HepG2 (cell line): ENCODE data around the gene INSRR. TPM values are rescaled to one million over a fixed set of nuclear protein-coding genes. Genes with fewer than 3 reads are reported as not detected.

Experiments used
- ATAC-seq: fragments of 200-7000 bp; cut with Tn5 transposase; 3 replicates; pipeline ENCODE4 v1.9.1; 2020; ENCODE audit warnings: mild to moderate bottlenecking, moderate library complexity
- BruUV-seq: library from RNA; stranded (reverse); fragments of 400-500 nt; replicated peaks from 2 replicates; lab custom pipeline; 2021; lab: Mats Ljungman, UMichigan
- CTCF ChIA-PET: fragments of 300-600 bp; formaldehyde crosslinking; extraction: SDS; loops from one replicate; lab custom pipeline; 2021; ENCODE audit warnings: low total read pairs, inconsistent platforms, low intra/inter-chr PET ratio; lab: Yijun Ruan, JAX
- POLR2A ChIA-PET: fragments of 350-600 bp; sonication (Branson Sonifier 250); formaldehyde crosslinking; loops from one replicate; lab custom pipeline; 2020; ENCODE audit warnings: antibody characterized with exemption, inconsistent platforms; lab: Yijun Ruan, JAX
- DNase-seq: peaks from one replicate; pipeline ENCODE4 v3.0.0-alpha.2; 2015; ENCODE audit warnings: low spot score
- FAIRE-seq: peaks from 3 replicates; lab custom pipeline; 2011; peaks lifted over from hg19 to GRCh38; lab: Jason Lieb, UNC
- H2AFZ ChIP-seq: one replicate; pipeline ENCODE4 v1.6.1; 2011; ENCODE audit warnings: low read length, inconsistent platforms
- H3K27ac ChIP-seq: fragments of 300-600 bp; 3 replicates; pipeline ENCODE4 v1.8.0; 2011; ENCODE audit warnings: mixed run types, mild to moderate bottlenecking, mixed read lengths, low read length, inconsistent platforms; ENCODE audit not compliant: insufficient read depth; ENCODE audit errors: extremely low read length
- H3K27me3 ChIP-seq, 2 experiments: fragments of 200-600 bp in 1 of 2; 2 replicates in 1 of 2; 3 replicates in 1 of 2; pipeline versions ENCODE4 v1.6.0 to v1.8.0; 2011; ENCODE audit warnings: low read length in 2 of 2, mild to moderate bottlenecking in 2 of 2, moderate library complexity in 2 of 2, inconsistent platforms in 1 of 2; ENCODE audit not compliant: insufficient read depth in 2 of 2, control insufficient read depth in 1 of 2
- H3K36me3 ChIP-seq, 2 experiments: fragments of 200-600 bp in 1 of 2; replicated peaks in 1 of 2; 2 replicates in 1 of 2; 3 replicates in 1 of 2; pipeline versions ENCODE4 v1.5.1 to v1.8.0; 2011; ENCODE audit warnings: low read length in 2 of 2, inconsistent platforms in 1 of 2; ENCODE audit not compliant: insufficient read depth in 2 of 2, control insufficient read depth in 1 of 2
- H3K4me1 ChIP-seq: 2 replicates; pipeline ENCODE4 v1.5.1; 2012; ENCODE audit warnings: low read length, inconsistent platforms; ENCODE audit not compliant: insufficient read depth
- H3K4me2 ChIP-seq: 2 replicates; pipeline ENCODE4 v1.6.0; 2011; ENCODE audit warnings: low read depth, low read length, inconsistent platforms
- H3K4me3 ChIP-seq, 3 experiments: fragments of 200-600 bp in 1 of 3; sonication (generic), shearing (Covaris generic) in 1 of 3; replicated peaks in 1 of 3; 2 replicates each; pipeline ENCODE4 v1.5.1; 2011 to 2016; ENCODE audit warnings: low read length in 3 of 3, inconsistent platforms in 2 of 3, low read depth in 2 of 3, mild to moderate bottlenecking in 2 of 3, control low read depth in 1 of 3, mixed read lengths in 1 of 3; ENCODE audit not compliant: insufficient read depth in 1 of 3
- H3K79me2 ChIP-seq: one replicate; pipeline ENCODE4 v1.6.1; 2011; ENCODE audit warnings: low read length, inconsistent platforms; ENCODE audit not compliant: insufficient read depth
- H3K9ac ChIP-seq: 2 replicates; pipeline ENCODE4 v1.6.0; 2011; ENCODE audit warnings: mild to moderate bottlenecking, low read depth, low read length, inconsistent platforms; ENCODE audit not compliant: insufficient read depth
- H3K9me3 ChIP-seq: 2 replicates; pipeline ENCODE4 v1.5.1; 2012; ENCODE audit warnings: mild to moderate bottlenecking, low read length
- H4K20me1 ChIP-seq: 2 replicates; pipeline ENCODE4 v1.6.0; 2011; ENCODE audit warnings: inconsistent platforms, mild to moderate bottlenecking, low read length, moderate library complexity; ENCODE audit not compliant: insufficient read depth
- CREM ChIP-seq, 2 experiments: sonication (generic) in 1 of 2; formaldehyde crosslinking in 1 of 2; IDR thresholded peaks; 2 replicates each; pipeline versions ENCODE4 v1.4.0 to v1.6.1; 2016 to 2020; ENCODE audit warnings: antibody characterized with exemption in 1 of 2, mild to moderate bottlenecking in 1 of 2, missing genetic modification reagents in 1 of 2
- RNF2 ChIP-seq: fragments of 450-650 bp; conservative IDR thresholded peaks from 2 replicates; pipeline ENCODE4 v1.6.1; 2016; ENCODE audit warnings: low read depth
- SAP130 ChIP-seq: IDR thresholded peaks from 2 replicates; pipeline ENCODE4 v1.6.1; 2016; ENCODE audit warnings: low read depth
- SATB2 ChIP-seq: sonication (generic); formaldehyde crosslinking; IDR thresholded peaks from 2 replicates; pipeline ENCODE4 v1.5.0; 2020; ENCODE audit warnings: missing genetic modification reagents
- ZBTB40 ChIP-seq, 2 experiments: fragments of 450-650 bp in 1 of 2; sonication (generic) in 1 of 2; formaldehyde crosslinking in 1 of 2; IDR thresholded peaks; 2 replicates each; pipeline versions ENCODE4 v1.6.1 to v1.8.0; 2016 to 2022; ENCODE audit warnings: antibody characterized with exemption in 1 of 2, mild to moderate bottlenecking in 1 of 2, missing genetic modification reagents in 1 of 2
- WGBS: methylation state at CpG from one replicate; pipeline ENCODE4 v1.1.6; 2017; ENCODE audit warnings: low lambda C conversion rate; 5-methylcytosine and 5-hydroxymethylcytosine counted together
- in situ Hi-C: cut with HindIII; loops from 2 replicates; pipeline ENCODE4 v1.10.0; 2017; ENCODE audit warnings: low pct_unique_long_range_greater_than_20kb; ENCODE audit not compliant: extremely low pct_ligation_motif_present
- intact Hi-C: fragments of 100-400 bp; cut with micrococcal nuclease; formaldehyde crosslinking; loops from one replicate; pipeline ENCODE4 v1.10.0; 2022; ENCODE audit not compliant: unreplicated experiment
- polyA plus RNA-seq, 8 experiments: library from polyadenylated mRNA; depleted of rRNA in 3 of 8; stranded (reverse) in 7 of 8; unstranded in 1 of 8; fragments of >200 nt; fragmentation: Illumina TruSeq in 4 of 8; extraction: Trizol in 4 of 8; gene quantifications; 2 replicates each; pipeline versions ENCODE4 v1.2.1 to v1.2.3, GENCODE V29; 2011 to 2016; ENCODE audit warnings: low read depth in 4 of 8, missing spikeins in 1 of 8, mixed read lengths in 1 of 8; ENCODE audit not compliant: insufficient read depth in 1 of 8
- total RNA-seq, 5 experiments: library from RNA; depleted of rRNA; stranded (reverse); fragments of >200 nt; fragmentation: Illumina TruSeq; extraction: Trizol; gene quantifications; 2 replicates each; pipeline ENCODE4 v1.2.3, GENCODE V29; 2016; ENCODE audit warnings: low read depth in 1 of 5

Gene INSRR
- total and polyA plus RNA-seq, 2 of the 13 experiments (the other 11 are each of a cell fraction or from before 2014, with no cell fraction given): not detected

GRCh38 chr1:156865258-156865657, 6.3 kb upstream of the INSRR start (continued):
- no peak for TF ChIP-seq CREM (IDR thresholded peaks at IDR 0.05)
- TF ChIP-seq CREM (CRISPR knock-in tag; IDR thresholded peaks at IDR 0.05): no peak

GRCh38 chr1:156864796-156865195, 5.9 kb upstream of the INSRR start:
- Histone ChIP-seq H3K4me3 (no peak overlapping the region), H3K9ac (no peak overlapping the region), H3K4me1 (peaks cover 8% of the 10 kb centered on the region)
- no peak for TF ChIP-seq RNF2
- TF ChIP-seq SATB2 (CRISPR knock-in tag): no peak
- TF ChIP-seq SAP130 (CRISPR knock-in tag): no peak
- TF ChIP-seq ZBTB40 (IDR thresholded peaks at IDR 0.05): no peak
- no peak for TF ChIP-seq ZBTB40 (CRISPR knock-in tag; IDR thresholded peaks at IDR 0.05)
- TF ChIP-seq, all 625 proteins: peak for 0
- ChIA-PET CTCF (no interaction called here), POLR2A (no interaction called here)
- H3K9me3 ChIP-seq: no peaks in the 10 kb centered on the region
- DNase-seq: no peak
- BruUV-seq: no TSS peak
- in situ Hi-C loops (loop anchor here (5.0 to 10.0 kb wide), 2 partner anchors 67 to 170 kb away; no protein-coding TSS in a partner anchor), intact Hi-C loops (loop anchor here (10.0 kb wide), 1 partner anchor 70 kb away; no protein-coding TSS in a partner anchor)
- no peak for FAIRE-seq
- H2AFZ ChIP-seq: no peak overlapping the region
- no peak overlapping the region for H3K4me2 ChIP-seq
- no peak overlapping the region for H3K27ac ChIP-seq
- H4K20me1 ChIP-seq: 0 out of 2 replicates have a peak, but pooled peaks cover 2% of the 10 kb centered on the region
- ATAC-seq: no peak
- H3K36me3 ChIP-seq: no peaks in the 10 kb centered on the region
- 80% methylated on average over 1 of the region's 4 CpGs for WGBS
- no peaks in the 10 kb centered on the region for H3K79me2 ChIP-seq
- peaks cover 15 to 72% of the 10 kb centered on the region in 2 experiments for H3K27me3 ChIP-seq
